MM.1S (cell line): Measurements from ENCODE around the gene ATP13A1.

Experiments used
- CTCF ChIP-seq: fragments of 300-600 bp; sonication (generic); IDR thresholded peaks from 2 replicates; pipeline ENCODE4 v1.5.1; 2016; ENCODE audit warnings: antibody characterized with exemption, low read length, mixed read lengths
- EZH2 ChIP-seq: fragments of 300-600 bp; sonication (generic); optimal IDR thresholded peaks from 2 replicates; pipeline ENCODE3; 2017; ENCODE audit warnings: low read depth, mild to moderate bottlenecking, antibody characterized with exemption, low read length, mixed read lengths
- EZH2phosphoT487 ChIP-seq: fragments of 300-600 bp; sonication (generic); IDR thresholded peaks from 2 replicates; pipeline ENCODE4 v1.6.1; 2018; ENCODE audit warnings: antibody characterized with exemption, low read length

- TF ChIP-seq CTCF, result no peak
- no peak for TF ChIP-seq EZH2phosphoT487
- no peak for TF ChIP-seq EZH2
These were observed 61.3 kb downstream of the ATP13A1 start for GRCh38 chr19:19602136-19602712.
